Vagina (tissue), 2 donors: ENCODE results near the gene RAB11FIP4.

Experiments used
- POLR2AphosphoS5 ChIP-seq, 2 donors: sonication (generic); formaldehyde crosslinking; IDR thresholded peaks; one replicate each; pipeline ENCODE4 v1.9.0; 2017; ENCODE audit warnings: antibody characterized with exemption in 2 of 2, mild to moderate bottlenecking in 2 of 2, low read depth in 1 of 2; ENCODE audit not compliant: insufficient read depth in 1 of 2
- TF ChIP-seq, protein P1 (sequence below), 3 experiments: fragments of 450-650 bp in 2 of 3; fragments of 200-600 bp in 1 of 3; sonication (generic) in 1 of 3; IDR thresholded peaks; one replicate each; pipeline ENCODE4 v1.5.1; 2017 to 2019; ENCODE audit warnings: antibody characterized with exemption in 3 of 3, mild to moderate bottlenecking in 2 of 3, moderate library complexity in 2 of 3

DNA sequence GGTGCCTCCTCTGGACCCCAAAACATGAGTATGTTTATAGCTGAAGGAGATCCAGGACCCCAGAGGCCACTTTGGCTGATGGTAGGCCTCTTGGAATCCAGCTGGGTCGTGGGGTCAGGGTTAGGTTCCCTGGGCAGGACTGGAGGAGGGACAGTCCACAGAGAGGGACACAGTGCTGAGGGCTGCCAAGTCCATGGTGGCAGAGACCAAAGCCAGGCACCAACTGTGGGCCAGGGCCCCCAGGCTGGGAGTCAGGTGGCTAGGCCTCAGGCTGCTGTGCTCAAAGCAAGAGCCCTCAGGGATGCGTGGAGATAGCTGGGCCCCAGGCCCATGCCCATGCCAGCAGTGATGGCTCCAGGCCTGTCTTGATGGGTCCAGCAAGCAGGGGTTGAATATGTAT, 44.1 kb downstream of the RAB11FIP4 start:
- no peak for TF ChIP-seq POLR2AphosphoS5 (IDR thresholded peaks at IDR 0.05; ENCODE audit: insufficient read depth in 1 of 2, low read depth in 1 of 2)
- TF ChIP-seq, protein P1, sequence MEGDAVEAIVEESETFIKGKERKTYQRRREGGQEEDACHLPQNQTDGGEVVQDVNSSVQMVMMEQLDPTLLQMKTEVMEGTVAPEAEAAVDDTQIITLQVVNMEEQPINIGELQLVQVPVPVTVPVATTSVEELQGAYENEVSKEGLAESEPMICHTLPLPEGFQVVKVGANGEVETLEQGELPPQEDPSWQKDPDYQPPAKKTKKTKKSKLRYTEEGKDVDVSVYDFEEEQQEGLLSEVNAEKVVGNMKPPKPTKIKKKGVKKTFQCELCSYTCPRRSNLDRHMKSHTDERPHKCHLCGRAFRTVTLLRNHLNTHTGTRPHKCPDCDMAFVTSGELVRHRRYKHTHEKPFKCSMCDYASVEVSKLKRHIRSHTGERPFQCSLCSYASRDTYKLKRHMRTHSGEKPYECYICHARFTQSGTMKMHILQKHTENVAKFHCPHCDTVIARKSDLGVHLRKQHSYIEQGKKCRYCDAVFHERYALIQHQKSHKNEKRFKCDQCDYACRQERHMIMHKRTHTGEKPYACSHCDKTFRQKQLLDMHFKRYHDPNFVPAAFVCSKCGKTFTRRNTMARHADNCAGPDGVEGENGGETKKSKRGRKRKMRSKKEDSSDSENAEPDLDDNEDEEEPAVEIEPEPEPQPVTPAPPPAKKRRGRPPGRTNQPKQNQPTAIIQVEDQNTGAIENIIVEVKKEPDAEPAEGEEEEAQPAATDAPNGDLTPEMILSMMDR (IDR thresholded peaks at IDR 0.05), result no peak
